A549 treated with AZD9567 at 1 μM for 4 hours (cell line): ENCODE measurements around the gene IGLON5. TPM values are rescaled to one million over a fixed set of nuclear protein-coding genes. Genes with fewer than 3 reads are reported as not detected.

Experiments
- total RNA-seq: library from RNA; stranded (reverse); fragments of 200-300 nt; extraction: Qiagen RNA extraction; gene quantifications from 5 replicates; pipeline ENCODE4 v1.2.3, GENCODE V29; 2022; ENCODE audit not compliant: insufficient read depth

The IGLON5 gene
- 0.03 to 0.07 TPM (median 0.06 TPM) in 3 of 5 replicates, not detected in the others for total RNA-seq

DNA sequence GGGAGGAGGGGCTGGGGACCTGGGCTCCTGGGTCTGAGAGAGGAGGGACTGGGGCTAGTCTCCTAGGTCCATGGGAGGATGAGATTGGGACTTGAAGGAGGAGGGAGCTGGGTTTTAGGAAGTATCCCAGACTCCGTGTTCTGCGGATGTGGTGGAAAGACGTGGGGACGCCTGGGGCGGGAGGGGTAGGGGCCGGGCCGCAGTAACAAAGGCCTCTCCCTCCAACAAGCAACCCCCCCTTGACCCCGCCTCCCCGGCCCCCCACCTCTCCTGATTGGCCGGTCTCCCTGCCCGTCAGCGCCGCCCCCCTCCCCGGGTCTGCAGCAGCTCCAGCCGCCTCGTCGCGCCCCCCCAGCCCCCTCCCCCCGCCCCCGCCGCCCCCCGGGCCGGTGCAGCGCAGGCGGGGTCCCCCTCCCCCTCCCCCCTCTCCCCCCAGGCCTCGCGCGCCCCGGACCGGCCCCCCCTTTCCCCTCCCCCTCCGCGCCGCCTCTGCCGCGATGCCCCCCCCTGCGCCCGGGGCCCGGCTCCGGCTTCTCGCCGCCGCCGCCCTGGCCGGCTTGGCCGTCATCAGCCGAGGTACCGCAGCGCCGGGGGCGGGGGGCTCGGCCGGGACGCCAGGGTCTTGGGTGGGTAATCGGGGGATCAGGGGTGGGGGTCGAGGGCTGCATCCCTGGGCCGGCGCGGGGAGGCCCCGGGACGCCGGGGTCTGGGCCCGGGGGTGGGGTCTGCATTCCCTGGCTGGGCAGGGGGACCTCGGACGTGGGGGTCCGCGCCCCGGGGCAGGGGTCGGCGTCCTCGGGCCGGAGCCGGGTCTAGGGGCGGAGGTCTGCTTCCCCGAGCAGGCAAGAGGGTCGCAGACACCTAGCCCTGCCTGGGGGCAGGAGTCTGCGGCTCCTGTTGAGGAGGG, at the start of gene IGLON5:
Gene IGLON5 (plus strand): TSS at position 294 of the 907 bp plus-strand sequence. CDS start 204 bp downstream, at position 498.

GRCh38 chr19:51341976-51342580, 30.6 kb downstream of the IGLON5 start, which contains the start of gene VSIG10L:
Gene VSIG10L, minus strand, starts transcription at chr19:51342139. Its CDS starts 15 bp downstream, at chr19:51342124.

DNA sequence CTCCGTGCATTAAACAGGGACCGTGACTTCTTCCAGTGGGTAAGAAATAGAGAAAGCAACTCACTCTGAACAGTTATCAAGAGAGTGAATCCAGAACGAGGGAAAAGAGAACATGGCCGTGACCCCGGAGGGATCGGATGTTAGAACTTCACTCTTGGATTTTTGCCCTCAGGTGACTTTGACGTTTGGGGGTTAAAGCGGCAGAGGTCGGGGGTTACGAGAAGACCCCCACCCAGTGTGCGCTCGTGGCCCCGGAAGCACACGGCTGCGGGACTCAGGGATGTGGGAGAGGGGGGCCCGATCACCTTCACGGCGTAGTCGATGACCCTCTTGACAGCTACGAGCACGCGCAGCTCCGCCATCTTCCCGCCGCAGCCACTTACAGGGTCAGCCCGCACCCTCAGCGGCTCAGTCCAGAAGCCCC, 54.5 kb downstream of the IGLON5 start, which contains the start of gene ETFB:
Gene ETFB (minus strand): TSS at position 424 of the 424 bp plus-strand sequence. CDS start 62 bp downstream, at position 362.

DNA sequence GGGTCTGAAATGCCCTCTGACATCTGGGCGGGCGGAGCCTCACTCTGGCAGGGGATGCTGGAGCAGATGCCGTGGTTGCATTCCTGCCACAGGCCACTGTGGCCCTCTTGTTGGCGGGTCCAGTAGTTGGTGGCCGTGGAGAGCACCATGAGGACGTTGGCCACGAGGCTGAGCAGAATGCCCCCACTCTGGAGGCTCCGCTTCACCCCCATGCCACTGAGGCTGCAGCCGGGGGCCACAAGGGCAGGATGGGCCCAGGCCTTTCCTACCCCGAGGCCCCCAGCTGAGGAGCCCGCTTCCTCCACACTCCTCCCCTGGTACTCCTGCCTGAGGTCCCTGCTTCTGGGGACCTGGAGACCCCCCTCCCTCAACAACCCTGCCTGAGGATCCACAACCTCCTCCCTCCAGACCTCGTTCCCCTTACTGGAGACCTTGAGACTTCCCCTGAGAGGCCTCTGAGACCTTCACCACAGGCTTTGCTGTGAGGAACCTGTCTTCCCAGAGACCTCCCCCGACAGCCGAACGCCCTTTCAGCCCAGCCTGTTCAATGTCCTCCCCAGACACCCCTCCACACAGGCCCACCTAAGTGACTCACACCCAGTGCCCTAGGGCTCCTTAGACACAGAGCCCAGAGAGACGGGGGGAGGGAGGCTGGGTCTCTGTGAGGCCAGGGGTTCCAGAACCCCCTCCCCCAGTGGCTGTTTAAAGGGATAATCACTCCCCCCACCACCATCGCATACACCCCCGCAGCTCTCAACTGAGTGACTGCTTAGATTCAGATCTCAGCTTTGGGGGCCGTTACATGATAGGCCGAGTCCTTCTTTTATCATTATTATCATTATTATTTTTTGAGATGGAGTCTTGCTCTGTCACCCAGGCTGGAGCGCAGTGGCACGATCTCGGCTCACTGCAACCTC, 57.2 kb downstream of the IGLON5 start, which contains the start of gene CLDND2:
Gene CLDND2 (minus strand): TSS at position 638 of the 917 bp plus-strand sequence. CDS start 426 bp downstream, at position 212.

DNA sequence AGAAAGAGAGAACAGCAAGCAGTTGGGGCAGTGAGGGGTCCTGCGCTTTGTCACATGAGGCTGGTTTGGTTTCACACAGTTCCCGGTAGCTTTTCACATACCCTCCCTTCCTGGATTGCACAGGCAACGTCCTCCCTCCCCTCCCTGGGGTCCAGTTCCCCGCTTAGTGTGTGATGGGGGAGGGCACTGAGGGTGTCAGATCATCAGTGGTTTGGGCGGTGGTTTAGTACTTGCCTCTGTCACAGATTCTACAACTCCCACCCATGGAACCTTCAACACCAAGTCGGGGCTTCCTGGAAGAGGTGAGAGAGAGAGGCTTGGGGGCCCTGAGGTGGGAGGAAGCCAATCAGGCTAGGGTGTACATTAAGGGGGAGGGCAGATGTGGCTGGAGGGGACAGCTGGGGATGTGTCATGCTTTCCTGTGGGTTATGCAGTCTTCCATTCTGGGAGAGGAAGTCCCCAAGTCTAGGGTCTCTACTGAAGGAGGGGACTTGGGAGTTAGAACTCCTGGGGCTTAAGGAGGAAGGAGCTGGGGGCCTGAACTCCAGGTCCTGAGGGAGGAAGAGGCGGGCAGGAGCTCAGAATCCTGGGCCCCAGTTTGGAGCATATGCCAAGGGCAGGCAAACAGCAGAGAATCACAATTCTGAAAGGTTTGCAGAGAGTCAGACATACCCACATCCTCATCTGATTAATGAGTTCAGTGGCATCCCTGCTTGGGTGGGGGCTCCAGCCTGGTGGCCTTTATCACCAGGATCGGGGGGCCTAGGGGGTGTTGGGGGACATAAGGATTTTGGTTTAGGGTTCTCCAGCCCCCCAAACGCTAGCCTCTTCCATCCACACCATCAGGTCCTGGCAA, 61.4 kb downstream of the IGLON5 start, which contains the start of gene NKG7:
Gene NKG7 (minus strand): TSS at position 6 of the 856 bp plus-strand sequence. CDS start 119 bp downstream, outside the sequence.

Other genes starting within 250 kb of the IGLON5 start
- 0.10 to 0.22 TPM in 2 of 5 replicates, not detected in the others for gene KLK13, start 246.6 kb upstream of the IGLON5 start, total RNA-seq
- 0.17 to 0.57 TPM (median 0.33 TPM) in 4 of 5 replicates, not detected in the other for gene KLK14, start 228.8 kb upstream of the IGLON5 start, total RNA-seq
- gene CTU1, start 203.2 kb upstream of the IGLON5 start, total RNA-seq = 4.8 to 15.0 TPM (median 12.6 TPM) in 5 replicates
- gene SIGLEC9, start 186.7 kb upstream of the IGLON5 start, total RNA-seq = 0.05 TPM in 1 of 5 replicates, not detected in the others
- not detected in 5 replicates for gene SIGLEC7, start 169.3 kb upstream of the IGLON5 start, total RNA-seq
- 0.10 to 0.16 TPM in 2 of 5 replicates, not detected in the others for gene CD33, start 86.6 kb upstream of the IGLON5 start, total RNA-seq
- not detected in 5 replicates for gene SIGLECL1, start 60.6 kb upstream of the IGLON5 start, total RNA-seq
- gene VSIG10L, start 30.5 kb downstream of the IGLON5 start, total RNA-seq = 8.6 to 13.5 TPM (median 11.6 TPM) in 5 replicates
- 222 to 246 TPM (median 231 TPM) in 5 replicates for gene ETFB, start 54.7 kb downstream of the IGLON5 start, total RNA-seq
- 7.0 to 13.3 TPM (median 11.1 TPM) in 5 replicates for gene CLDND2, start 57.4 kb downstream of the IGLON5 start, total RNA-seq
- not detected in 5 replicates for gene NKG7, start 61.0 kb downstream of the IGLON5 start, total RNA-seq
- not detected in 5 replicates for gene LIM2, start 76.3 kb downstream of the IGLON5 start, total RNA-seq
- gene C19orf84, start 78.9 kb downstream of the IGLON5 start, total RNA-seq = not detected in 5 replicates
- gene SIGLEC10, start 106.0 kb downstream of the IGLON5 start, total RNA-seq = 0.03 TPM in 1 of 5 replicates, not detected in the others
- not detected in 5 replicates for gene SIGLEC8, start 146.8 kb downstream of the IGLON5 start, total RNA-seq
- gene CEACAM18, start 166.9 kb downstream of the IGLON5 start, total RNA-seq = not detected in 5 replicates
- not detected in 5 replicates for gene SIGLEC12, start 190.2 kb downstream of the IGLON5 start, total RNA-seq
- gene SIGLEC6, start 220.0 kb downstream of the IGLON5 start, total RNA-seq = not detected in 5 replicates